Mononuclear cell (primary cell): ENCODE measurements around the gene GJE1. TPM values are rescaled to one million over a fixed set of nuclear protein-coding genes. Genes with fewer than 3 reads are reported as not detected.
"Not testable (repeated sequence)": the region's sequence is repeated elsewhere in the genome, so short reads cannot be mapped to it uniquely, and the experiment has no call there.

ENCODE experiments used
- H3K27me3 ChIP-seq: 2 replicates; pipeline ENCODE4 v1.6.0; 2011; ENCODE audit warnings: low read length, control low read depth; ENCODE audit not compliant: insufficient read depth
- H3K4me1 ChIP-seq: 2 replicates; pipeline ENCODE4 v1.5.1; 2011; ENCODE audit warnings: mild to moderate bottlenecking, low read length, control low read depth; ENCODE audit not compliant: insufficient read depth
- H3K4me3 ChIP-seq: 2 replicates; pipeline ENCODE4 v1.5.1; 2011; ENCODE audit warnings: mild to moderate bottlenecking, low read length, moderate library complexity
- H3K9me3 ChIP-seq: 2 replicates; pipeline ENCODE4 v1.5.1; 2011; ENCODE audit warnings: low read depth, mild to moderate bottlenecking, control low read depth, low read length
- total RNA-seq: library from RNA; depleted of rRNA; stranded (reverse); fragments of >200 nt; gene quantifications from one replicate; pipeline ENCODE4 v1.2.3, GENCODE V29; 2012

GJE1 gene
- total RNA-seq, 1 donor = not detected

DNA sequence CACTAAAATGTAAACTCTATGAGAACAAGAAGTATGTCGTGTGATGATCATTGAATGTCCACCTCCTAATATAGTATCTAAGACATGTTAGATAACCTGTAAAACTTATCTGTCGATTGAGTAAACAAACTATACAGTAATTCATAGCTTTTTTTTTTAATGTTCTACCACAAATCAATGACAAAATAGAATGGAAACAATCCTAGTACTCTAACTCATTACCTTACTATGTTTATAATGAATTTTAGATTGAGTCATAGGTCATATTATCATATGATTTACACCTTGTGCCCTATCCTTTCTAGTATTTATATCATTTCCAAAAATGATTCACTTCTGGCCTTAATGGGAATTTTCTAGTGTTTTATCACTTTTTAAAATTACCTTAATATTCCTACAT, 20.5 kb downstream of the GJE1 start:
- peaks cover 12% of the 10 kb centered on the region for H3K4me1 ChIP-seq
- H3K9me3 ChIP-seq = no peaks in the 10 kb centered on the region
- no peak overlapping the region for H3K4me3 ChIP-seq
- H3K27me3 ChIP-seq = no peaks in the 10 kb centered on the region

DNA sequence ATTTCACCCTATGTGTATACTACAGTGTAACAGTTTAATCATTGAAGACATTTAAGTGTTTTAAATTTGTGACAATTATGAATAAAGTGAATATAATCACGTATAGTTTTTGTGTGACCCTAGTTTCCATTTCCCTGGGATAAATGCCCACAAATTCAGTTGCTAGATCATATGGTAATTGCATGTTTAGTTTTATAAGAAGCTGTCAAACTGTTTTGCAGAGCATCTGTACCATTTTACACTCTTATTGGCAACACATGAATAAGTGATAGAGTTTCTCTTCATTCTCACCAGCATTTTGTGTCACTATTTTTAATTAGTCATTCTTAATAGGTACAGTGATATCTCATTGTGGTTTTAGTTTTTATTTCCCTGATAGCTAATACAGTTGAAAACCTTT, 21.6 kb downstream of the GJE1 start:
- Histone ChIP-seq H3K27me3 (no peaks in the 10 kb centered on the region), H3K9me3 (no peaks in the 10 kb centered on the region), H3K4me3 (no peak overlapping the region), H3K4me1 (peaks cover 5% of the 10 kb centered on the region)

DNA sequence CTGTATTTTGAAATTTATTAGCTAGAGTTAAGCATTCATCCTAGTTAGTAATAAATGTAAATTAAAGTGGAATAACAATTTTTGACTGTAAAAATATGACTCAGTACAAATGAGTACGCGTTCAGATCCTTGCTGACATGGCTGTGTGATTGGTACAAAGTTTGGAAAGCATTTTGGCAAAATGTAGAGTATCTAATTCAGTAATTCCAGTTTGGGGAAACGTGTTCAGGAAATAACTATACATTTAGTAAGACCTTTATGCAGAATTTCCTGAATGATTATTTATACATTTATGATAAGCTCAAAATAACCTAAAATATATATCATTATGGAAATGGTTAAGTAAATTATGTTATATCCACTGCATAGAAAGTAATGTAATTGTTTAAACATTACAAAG, 22.4 kb downstream of the GJE1 start:
- H3K4me1 ChIP-seq = peaks cover 5% of the 10 kb centered on the region
- no peaks in the 10 kb centered on the region for H3K9me3 ChIP-seq
- no peak overlapping the region for H3K4me3 ChIP-seq
- no peaks in the 10 kb centered on the region for H3K27me3 ChIP-seq

DNA sequence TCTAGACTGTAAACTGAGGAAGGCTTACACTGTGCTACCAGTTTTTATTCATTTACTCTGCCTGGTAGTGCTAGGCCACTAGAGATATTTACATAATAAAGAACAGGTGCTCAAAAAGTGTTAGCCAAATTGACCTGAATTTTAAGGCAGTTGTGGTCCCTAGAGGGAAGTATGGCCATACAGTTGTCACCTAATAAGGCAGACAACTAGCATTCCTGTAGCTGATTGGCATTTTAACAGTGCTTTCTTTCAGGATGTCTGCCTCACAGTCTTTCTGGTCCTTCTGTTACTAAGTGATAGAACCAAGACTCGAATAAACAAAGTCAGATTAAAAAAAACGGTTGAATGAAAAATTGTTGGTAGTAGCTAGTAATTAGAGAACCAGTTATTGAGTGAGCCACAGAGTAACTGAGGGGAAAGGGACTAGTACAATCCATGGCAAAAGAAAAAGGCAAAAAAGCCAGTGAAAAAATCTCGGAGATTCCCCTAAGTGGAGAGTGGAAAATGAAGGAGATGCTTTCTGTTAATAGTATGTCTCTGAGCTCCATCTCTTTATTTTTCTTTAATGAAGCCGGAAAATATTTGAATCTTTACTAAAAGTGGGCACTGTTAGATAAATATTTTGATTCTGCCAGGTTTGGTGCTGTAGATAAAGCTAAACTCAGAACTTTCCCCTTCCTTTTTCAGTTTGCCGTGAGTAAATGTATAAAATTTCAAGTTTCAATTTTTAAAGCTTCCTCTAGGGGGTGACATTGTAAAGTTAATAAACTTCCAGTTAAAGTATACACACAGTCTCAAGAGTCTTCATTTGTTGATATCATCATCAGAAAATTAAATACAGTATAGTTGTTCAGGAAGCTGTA, 23.4 kb downstream of the GJE1 start:
- no peaks in the 10 kb centered on the region for H3K9me3 ChIP-seq
- H3K4me1 ChIP-seq = peaks cover 10% of the 10 kb centered on the region
- no peak overlapping the region for H3K4me3 ChIP-seq
- H3K27me3 ChIP-seq = no peaks in the 10 kb centered on the region

DNA sequence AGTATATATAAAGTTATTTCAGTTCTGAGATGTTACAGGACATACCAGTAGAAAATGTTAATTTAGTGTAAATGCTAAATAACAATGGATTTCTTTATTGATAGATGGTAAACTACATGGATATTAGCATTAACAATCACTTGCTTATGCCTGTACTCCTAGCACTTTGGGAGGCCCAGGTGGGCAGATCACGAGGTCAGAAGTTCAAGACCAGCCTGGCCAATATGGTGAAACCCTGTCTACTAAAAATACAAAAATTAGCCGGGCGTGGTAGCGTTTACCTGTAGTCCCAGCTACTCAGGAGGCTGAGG, 24.0 kb downstream of the GJE1 start:
- H3K4me1 ChIP-seq, H3K9me3 ChIP-seq, H3K4me3 ChIP-seq, H3K27me3 ChIP-seq: not testable (repeated sequence)

DNA sequence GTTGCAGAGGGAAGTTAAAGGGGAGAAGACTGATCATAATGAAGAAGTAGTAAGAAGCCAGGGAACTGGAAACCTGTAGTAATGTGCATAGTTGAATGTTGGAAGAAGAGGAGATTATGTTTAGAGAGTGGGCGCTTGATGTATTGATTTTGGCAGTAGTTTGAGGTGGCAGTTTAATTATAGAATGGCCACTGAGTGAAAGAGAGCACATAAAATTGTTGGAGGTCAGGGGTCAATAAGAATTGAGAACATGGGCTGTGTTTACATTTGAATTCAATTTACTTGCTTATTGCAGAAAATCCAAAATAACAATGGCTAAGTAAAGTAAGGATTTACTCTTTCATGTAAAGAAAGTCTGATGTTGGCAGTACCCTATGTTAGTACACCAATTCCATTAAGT, 30.1 kb downstream of the GJE1 start:
- H3K4me1 ChIP-seq = peaks cover 5% of the 10 kb centered on the region
- no peak overlapping the region for H3K4me3 ChIP-seq
- H3K27me3 ChIP-seq = no peaks in the 10 kb centered on the region
- H3K9me3 ChIP-seq = no peaks in the 10 kb centered on the region

DNA sequence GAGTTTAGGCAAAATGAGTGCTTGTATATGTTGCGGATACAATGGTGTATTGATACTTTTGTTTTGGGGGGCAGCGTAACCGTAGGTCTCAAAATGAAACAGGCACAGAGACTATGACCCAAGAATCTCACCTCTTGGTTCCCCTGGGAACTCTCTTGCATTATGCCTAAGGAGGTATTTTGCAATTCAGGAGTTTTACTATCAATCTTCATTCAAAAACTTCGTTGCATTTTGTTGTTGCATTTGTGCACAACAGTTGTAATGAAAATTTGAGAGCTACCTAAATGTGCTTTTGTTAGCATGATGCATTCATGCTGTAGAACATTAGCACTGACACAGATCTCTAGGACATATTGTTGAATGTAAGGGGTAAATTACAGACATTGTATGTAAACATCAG, 32.5 kb downstream of the GJE1 start:
- Histone ChIP-seq H3K27me3 (no peaks in the 10 kb centered on the region), H3K9me3 (no peaks in the 10 kb centered on the region), H3K4me1 (peaks cover 3% of the 10 kb centered on the region), H3K4me3 (no peak overlapping the region)

DNA sequence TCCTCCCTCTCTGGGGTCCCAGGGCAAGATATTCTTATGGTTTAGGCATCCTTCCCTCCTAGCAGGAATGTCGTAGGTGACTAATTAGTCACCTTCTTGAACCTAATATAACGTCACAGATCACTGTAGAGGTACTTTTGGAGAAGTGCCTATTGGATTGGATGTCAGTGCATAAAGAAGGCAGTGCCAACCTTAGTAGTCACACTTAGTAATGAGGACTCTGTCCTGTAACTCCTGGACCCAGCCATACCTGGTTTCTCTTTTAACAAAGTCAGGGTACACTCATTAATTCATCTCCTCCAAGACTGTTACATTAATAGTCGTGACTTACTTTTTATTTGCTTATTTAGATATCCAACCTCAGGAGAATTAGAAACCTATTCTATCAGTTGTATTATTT, 34.3 kb downstream of the GJE1 start:
- Histone ChIP-seq H3K4me3 (no peak overlapping the region), H3K4me1 (no peaks in the 10 kb centered on the region), H3K27me3 (no peaks in the 10 kb centered on the region), H3K9me3 (no peaks in the 10 kb centered on the region)

DNA sequence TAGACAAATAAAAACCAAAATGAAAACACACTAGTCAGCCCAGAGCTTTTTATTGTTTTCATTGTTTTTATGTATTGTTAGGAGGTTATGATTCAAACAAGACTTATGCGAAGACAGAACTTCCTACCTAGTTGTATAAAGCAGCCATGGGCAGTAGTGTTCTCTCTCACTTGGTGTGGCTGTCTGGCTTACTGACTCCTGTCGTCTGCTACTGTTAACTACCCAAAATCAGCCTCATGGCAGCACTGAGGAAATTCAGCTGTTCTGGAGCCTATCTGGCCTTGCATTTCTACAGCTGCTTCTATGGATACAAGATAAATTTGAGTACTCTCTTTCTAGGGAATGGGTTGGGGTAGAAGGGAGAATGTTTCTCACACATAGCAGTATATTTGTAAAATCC, 34.8 kb downstream of the GJE1 start:
- no peaks in the 10 kb centered on the region for H3K4me1 ChIP-seq
- no peaks in the 10 kb centered on the region for H3K9me3 ChIP-seq
- no peak overlapping the region for H3K4me3 ChIP-seq
- no peaks in the 10 kb centered on the region for H3K27me3 ChIP-seq

DNA sequence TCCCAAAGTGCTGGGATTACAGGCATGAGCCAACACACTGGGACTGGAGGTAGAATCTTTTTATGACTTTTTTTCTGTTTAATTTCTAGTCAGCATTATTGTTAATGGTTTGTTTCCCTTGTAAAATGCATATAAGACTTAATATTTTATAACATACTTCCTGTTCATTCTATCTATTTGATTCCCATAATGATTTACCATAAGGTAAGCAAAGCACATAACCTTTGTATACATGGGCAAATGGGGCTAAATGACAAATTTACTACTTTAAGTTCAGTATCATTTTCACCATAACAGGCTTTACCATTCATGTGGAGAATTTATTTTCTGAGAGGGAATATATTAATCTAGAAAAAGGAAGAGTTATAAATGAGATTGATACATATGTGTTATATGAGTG, 38.6 kb downstream of the GJE1 start:
- no peaks in the 10 kb centered on the region for H3K27me3 ChIP-seq
- H3K4me1 ChIP-seq = no peaks in the 10 kb centered on the region
- H3K9me3 ChIP-seq = no peaks in the 10 kb centered on the region
- no peak overlapping the region for H3K4me3 ChIP-seq

DNA sequence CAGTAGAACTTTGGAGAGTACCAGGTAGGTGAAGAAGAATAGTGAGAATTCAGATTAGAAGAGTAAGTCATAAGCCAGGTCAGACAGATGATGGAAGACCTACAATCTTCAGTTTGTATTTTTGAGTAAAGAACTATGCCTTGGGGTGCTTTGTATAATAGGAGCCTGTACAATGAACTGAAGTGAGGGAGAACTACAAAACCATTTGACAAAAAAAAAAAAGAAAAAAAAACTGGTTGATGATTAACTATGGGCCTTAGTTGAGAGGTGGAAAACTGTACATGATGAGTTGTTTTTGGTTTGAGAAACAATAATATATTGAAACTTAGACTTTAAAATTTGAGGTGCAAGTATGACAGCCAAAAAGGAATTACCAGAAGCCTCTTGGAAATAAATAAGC, 40.0 kb downstream of the GJE1 start:
- H3K4me3 ChIP-seq = no peak overlapping the region
- peaks cover 6% of the 10 kb centered on the region for H3K9me3 ChIP-seq
- H3K4me1 ChIP-seq = no peaks in the 10 kb centered on the region
- H3K27me3 ChIP-seq = no peaks in the 10 kb centered on the region

DNA sequence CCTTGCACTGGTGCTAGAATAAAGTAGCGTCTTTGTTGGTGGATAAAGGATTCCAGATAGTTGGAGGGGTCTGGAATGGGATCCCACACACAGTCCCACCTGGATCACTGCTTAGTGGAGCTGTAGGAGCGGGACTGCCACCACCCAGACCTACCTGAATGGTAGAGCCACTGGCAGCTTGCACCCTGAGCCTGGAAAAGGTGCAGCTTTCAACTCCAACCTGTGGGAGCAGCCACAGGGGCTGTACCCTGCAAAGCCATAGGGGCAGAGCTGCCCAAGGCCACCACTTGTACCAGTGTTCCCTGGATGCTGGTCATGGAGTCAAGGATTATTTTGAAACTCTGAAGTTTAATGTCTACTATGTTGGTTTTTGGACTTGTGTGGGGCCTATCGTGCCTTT, 41.3 kb downstream of the GJE1 start:
- Histone ChIP-seq H3K27me3 (no peaks in the 10 kb centered on the region), H3K4me1 (no peaks in the 10 kb centered on the region), H3K4me3 (no peak overlapping the region)

DNA sequence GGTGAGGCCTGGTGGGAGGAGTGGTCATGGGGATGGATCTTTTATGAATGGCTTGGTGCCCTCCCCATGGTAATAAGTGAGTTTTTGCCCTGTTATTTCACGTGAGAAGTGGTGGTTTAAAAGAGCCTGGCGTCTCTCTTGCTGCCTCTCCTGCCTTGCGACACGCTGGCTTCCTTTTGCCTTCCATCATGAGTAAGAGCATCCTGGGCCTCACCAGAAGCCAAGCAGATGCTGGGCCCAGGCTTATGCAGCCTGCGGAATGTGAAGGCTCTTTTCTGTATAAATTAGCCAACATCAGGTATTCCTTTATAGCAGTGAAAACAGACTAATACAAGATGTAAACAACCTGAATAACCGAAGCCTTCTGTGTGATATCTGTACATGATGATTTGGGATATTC, 42.0 kb downstream of the GJE1 start:
- Histone ChIP-seq H3K4me1 (no peaks in the 10 kb centered on the region), H3K9me3 (peaks cover 12% of the 10 kb centered on the region), H3K4me3 (no peak overlapping the region), H3K27me3 (no peaks in the 10 kb centered on the region)

More for the DNA sequence above, 41.3 kb downstream of the GJE1 start:
- H3K9me3 ChIP-seq = peaks cover 12% of the 10 kb centered on the region

DNA sequence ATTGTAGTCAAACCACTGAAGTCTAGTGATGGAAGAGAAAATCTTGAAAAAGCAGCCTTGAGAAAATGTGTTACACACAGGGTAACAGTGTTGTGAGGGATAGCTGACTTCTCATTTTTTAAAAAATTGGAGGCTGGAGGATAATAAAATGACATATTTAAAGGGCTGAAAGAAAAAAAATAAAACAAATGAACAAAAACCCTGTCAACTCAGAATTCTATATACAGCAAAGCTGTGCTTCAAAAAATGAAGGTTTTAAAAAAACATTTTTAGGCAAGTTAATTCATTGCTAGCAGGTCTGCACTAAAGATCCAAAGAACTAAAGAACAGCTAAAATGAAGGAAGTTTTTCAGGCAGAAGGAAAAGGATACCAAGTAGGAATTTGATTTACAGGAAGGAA, 45.4 kb downstream of the GJE1 start:
- Histone ChIP-seq H3K9me3 (peaks cover 12% of the 10 kb centered on the region), H3K27me3 (no peaks in the 10 kb centered on the region), H3K4me1 (no peaks in the 10 kb centered on the region), H3K4me3 (no peak overlapping the region)

DNA sequence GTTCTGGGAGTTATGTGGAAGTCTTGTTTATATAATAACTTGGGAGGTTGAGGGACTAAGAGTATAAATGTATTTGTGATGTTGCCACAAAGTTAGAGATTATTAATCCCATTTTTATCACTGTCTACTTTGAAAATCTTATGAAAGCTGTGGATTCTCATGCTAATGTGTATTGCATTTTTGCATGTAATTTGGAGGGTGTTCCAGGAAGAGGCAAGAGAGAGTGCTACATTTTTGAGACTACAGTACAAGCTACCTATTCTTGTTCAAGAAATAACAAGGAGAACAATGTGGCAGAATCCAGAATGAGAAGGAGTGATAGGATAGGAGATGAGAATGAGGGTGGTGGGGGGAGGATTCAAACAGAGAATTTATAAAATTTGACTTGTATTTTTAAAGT, 49.3 kb downstream of the GJE1 start:
- H3K4me1 ChIP-seq = no peaks in the 10 kb centered on the region
- no peak overlapping the region for H3K4me3 ChIP-seq

DNA sequence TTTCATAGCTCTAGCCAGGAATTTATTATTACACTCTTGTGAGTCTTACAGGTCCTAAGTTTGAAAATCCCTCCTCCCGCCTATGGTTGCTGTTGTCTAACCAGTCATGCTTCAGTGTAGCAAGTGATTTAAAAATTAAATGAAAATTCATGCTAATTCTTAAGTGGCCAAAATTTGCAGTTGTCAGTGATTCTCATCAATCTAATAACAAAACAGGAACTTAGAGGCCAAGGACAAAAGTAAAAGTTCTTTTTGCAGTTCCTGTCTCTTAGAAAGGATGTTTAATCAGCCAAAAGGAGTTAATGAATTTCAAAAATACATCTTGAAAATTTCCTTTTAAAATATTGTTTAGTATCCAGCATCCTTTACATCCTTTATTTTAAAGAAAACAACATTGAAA, 50.6 kb downstream of the GJE1 start:
- Histone ChIP-seq H3K9me3 (peaks cover under 1% of the 10 kb centered on the region), H3K4me3 (no peak overlapping the region), H3K27me3 (no peaks in the 10 kb centered on the region), H3K4me1 (no peaks in the 10 kb centered on the region)

More for the DNA sequence above, 49.3 kb downstream of the GJE1 start:
- Histone ChIP-seq H3K9me3 (peaks cover 12% of the 10 kb centered on the region), H3K27me3 (no peaks in the 10 kb centered on the region)
